AML-193 (cell line): Measurements from ENCODE around the gene ATG5.
"Not testable (repeated sequence)": the region's sequence is repeated elsewhere in the genome, so short reads cannot be mapped to it uniquely, and the experiment has no call there.

Source experiments
- DNase-seq, 2 experiments: peaks; one replicate each; lab custom pipeline; 2025; lab: John Stamatoyannopoulos, UW

The ATG5 gene

GRCh38 chr6:106309766-106310373 is 15.7 kb downstream of the ATG5 start:
- DNase-seq: no peak

GRCh38 chr6:106308985-106309384 is 16.6 kb downstream of the ATG5 start:
- DNase-seq: no peak

- no peak for DNase-seq
Observed at GRCh38 chr6:106305740-106306139, 19.8 kb downstream of the ATG5 start.

GRCh38 chr6:106300944-106301343 is 24.6 kb downstream of the ATG5 start:
- DNase-seq: peak; percentile 59 to 60

- DNase-seq: no peak
Observed at GRCh38 chr6:106300020-106300780, 25.4 kb downstream of the ATG5 start.

- no peak for DNase-seq
Observed at GRCh38 chr6:106293116-106293515, 32.4 kb downstream of the ATG5 start.

GRCh38 chr6:106290954-106291353 is 34.6 kb downstream of the ATG5 start:
- no peak for DNase-seq

- no peak for DNase-seq
Observed at GRCh38 chr6:106290032-106290431, 35.5 kb downstream of the ATG5 start.

- DNase-seq: no peak
Observed at GRCh38 chr6:106287215-106287614, 38.3 kb downstream of the ATG5 start.

- no peak for DNase-seq
Observed at GRCh38 chr6:106286746-106287145, 38.8 kb downstream of the ATG5 start.

GRCh38 chr6:106283481-106283880 is 42.1 kb downstream of the ATG5 start:
- no peak for DNase-seq

GRCh38 chr6:106281661-106282060 is 43.9 kb downstream of the ATG5 start:
- DNase-seq: no peak

- no peak for DNase-seq
Observed at GRCh38 chr6:106281088-106281487, 44.5 kb downstream of the ATG5 start.

GRCh38 chr6:106279179-106279578 is 46.4 kb downstream of the ATG5 start:
- DNase-seq: no peak

GRCh38 chr6:106275692-106276091 is 49.9 kb downstream of the ATG5 start:
- DNase-seq: no peak

- DNase-seq: no peak
Observed at GRCh38 chr6:106273087-106273486, 52.5 kb downstream of the ATG5 start.

- no peak for DNase-seq
Observed at GRCh38 chr6:106272287-106272686, 53.3 kb downstream of the ATG5 start.

GRCh38 chr6:106270414-106270813 is 55.1 kb downstream of the ATG5 start:
- no peak for DNase-seq

- not testable (repeated sequence) for DNase-seq
Observed at GRCh38 chr6:106269268-106269919, 56.2 kb downstream of the ATG5 start.

- DNase-seq: not testable (repeated sequence)
Observed at GRCh38 chr6:106268500-106268899, 57.1 kb downstream of the ATG5 start.

GRCh38 chr6:106264433-106264832 is 61.1 kb downstream of the ATG5 start:
- DNase-seq: not testable (repeated sequence)

GRCh38 chr6:106259748-106260147 is 65.8 kb downstream of the ATG5 start:
- not testable (repeated sequence) for DNase-seq

GRCh38 chr6:106258726-106259125 is 66.8 kb downstream of the ATG5 start:
- DNase-seq: no peak
